Mucosa of rectum (tissue), 2 donors: ENCODE measurements around the gene SLC16A13.

Source experiments
- H3K27ac ChIP-seq, 2 donors: one replicate each; pipeline ENCODE4 v1.7.0; 2013; ENCODE audit warnings: inconsistent platforms in 2 of 2, low read depth in 2 of 2, low read length in 2 of 2
- H3K27me3 ChIP-seq, 2 donors: one replicate each; pipeline ENCODE4 v1.7.0; 2013; ENCODE audit warnings: low read length in 2 of 2; ENCODE audit not compliant: control insufficient read depth in 2 of 2, insufficient read depth in 2 of 2
- H3K36me3 ChIP-seq, 2 donors: one replicate each; pipeline ENCODE4 v1.7.0; 2013; ENCODE audit warnings: low read length in 2 of 2; ENCODE audit not compliant: control insufficient read depth in 2 of 2, insufficient read depth in 2 of 2
- H3K4me1 ChIP-seq, 2 donors: one replicate each; pipeline ENCODE4 v1.7.0; 2013; ENCODE audit warnings: low read length in 2 of 2, mild to moderate bottlenecking in 1 of 2; ENCODE audit not compliant: control insufficient read depth in 2 of 2, insufficient read depth in 2 of 2
- H3K4me3 ChIP-seq, 2 donors: one replicate each; pipeline ENCODE4 v1.7.0; 2013; ENCODE audit warnings: low read length in 2 of 2
- H3K9ac ChIP-seq, 2 donors: one replicate each; pipeline ENCODE4 v1.7.0; 2013; ENCODE audit warnings: low read length in 2 of 2, low read depth in 1 of 2, mild to moderate bottlenecking in 1 of 2
- H3K9me3 ChIP-seq, 2 donors: one replicate each; pipeline ENCODE4 v1.7.0; 2013; ENCODE audit warnings: low read length in 2 of 2; ENCODE audit not compliant: control insufficient read depth in 2 of 2
- donor health status: healthy.
- donor health status: Normal muscosa, but diverticular disease.

Gene SLC16A13

GRCh38 chr17:7011942-7012254 is 23.9 kb upstream of the SLC16A13 start:
- Histone ChIP-seq H3K36me3 (peaks cover 5 to 8% of the 10 kb centered on the region in 2 donors), H3K27ac (peak overlapping the region; percentile 99), H3K9me3 (no peaks in the 10 kb centered on the region), H3K4me1 (peaks cover 26 to 39% of the 10 kb centered on the region in 2 donors), H3K27me3 (no peaks in the 10 kb centered on the region), H3K4me3 (peak overlapping the region; percentile 91 to 98), H3K9ac (peak overlapping the region; percentile 85 to 93)

- peaks cover 30 to 44% of the 10 kb centered on the region in 2 donors for H3K4me1 ChIP-seq
- peak overlapping the region; percentile 99 for H3K27ac ChIP-seq
- H3K36me3 ChIP-seq: peaks cover 5 to 8% of the 10 kb centered on the region in 2 donors
- H3K9ac ChIP-seq: peak overlapping the region; percentile 85 to 93
- no peaks in the 10 kb centered on the region for H3K9me3 ChIP-seq
- H3K27me3 ChIP-seq: no peaks in the 10 kb centered on the region
- H3K4me3 ChIP-seq: peak overlapping the region; percentile 91 to 98
Observed at GRCh38 chr17:7014261-7014994, 21.4 kb upstream of the SLC16A13 start.

DNA sequence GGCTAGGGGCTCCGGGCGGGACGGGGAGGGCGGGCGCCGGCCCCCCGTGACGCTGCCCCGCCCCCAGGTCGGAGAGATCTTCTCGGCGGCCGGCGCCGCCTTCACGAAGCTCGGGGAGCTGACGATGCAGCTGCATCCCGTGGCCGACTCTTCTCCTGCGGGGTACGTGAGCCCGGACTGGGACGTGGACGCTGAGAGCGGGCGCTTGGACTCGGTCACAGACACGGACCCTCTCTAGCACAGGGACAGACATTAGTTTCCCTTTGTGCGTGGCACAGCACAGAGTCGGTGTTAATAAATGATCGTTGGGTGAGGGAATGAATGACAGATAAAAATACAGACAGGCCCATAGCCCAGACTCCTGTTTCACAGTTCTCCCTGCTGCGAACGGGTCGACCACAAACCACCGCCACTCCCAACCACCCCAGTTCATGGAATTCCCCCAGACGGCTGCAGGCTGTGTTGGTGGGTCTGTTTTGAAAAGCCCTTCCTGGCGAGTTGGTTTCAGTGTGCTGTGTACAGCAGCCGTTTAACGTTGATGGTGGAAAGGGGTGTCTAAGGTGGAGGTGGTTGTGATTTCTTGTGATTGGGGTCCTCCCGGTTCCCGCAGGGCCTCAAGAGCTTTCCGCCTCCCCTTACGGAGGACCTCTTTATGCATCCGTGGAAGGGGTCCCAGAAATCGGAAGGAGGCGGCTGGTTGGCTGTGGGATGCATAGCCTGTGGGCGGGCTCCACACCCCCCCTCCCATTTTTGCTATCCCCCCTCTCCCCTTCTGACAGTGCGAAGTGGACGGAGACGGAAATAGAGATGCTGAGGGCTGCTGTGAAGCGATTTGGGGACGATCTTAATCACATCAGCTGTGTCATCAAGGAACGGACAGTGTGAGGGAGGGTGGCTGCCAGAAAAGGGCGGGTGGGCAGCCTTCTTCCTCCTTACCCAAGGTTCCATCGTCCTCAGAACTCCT is 20.5 kb upstream of the SLC16A13 start:
- H3K27ac ChIP-seq: peak overlapping the region; percentile 99
- H3K4me3 ChIP-seq: peak overlapping the region; percentile 75 to 90
- peak overlapping the region; percentile 93 to 94 for H3K9ac ChIP-seq
- H3K36me3 ChIP-seq: peaks cover 0 to 3% of the 10 kb centered on the region in 2 donors
- H3K9me3 ChIP-seq: no peaks in the 10 kb centered on the region
- H3K27me3 ChIP-seq: no peaks in the 10 kb centered on the region
- H3K4me1 ChIP-seq: peaks cover 31 to 44% of the 10 kb centered on the region in 2 donors

GRCh38 chr17:7016418-7016817 is 19.4 kb upstream of the SLC16A13 start:
- Histone ChIP-seq H3K9ac (no peak overlapping the region), H3K4me3 (no peak overlapping the region), H3K4me1 (peaks cover 28 to 34% of the 10 kb centered on the region in 2 donors), H3K36me3 (peaks cover 0 to 3% of the 10 kb centered on the region in 2 donors), H3K27me3 (no peaks in the 10 kb centered on the region), H3K9me3 (no peaks in the 10 kb centered on the region), H3K27ac (no peak overlapping the region)

DNA sequence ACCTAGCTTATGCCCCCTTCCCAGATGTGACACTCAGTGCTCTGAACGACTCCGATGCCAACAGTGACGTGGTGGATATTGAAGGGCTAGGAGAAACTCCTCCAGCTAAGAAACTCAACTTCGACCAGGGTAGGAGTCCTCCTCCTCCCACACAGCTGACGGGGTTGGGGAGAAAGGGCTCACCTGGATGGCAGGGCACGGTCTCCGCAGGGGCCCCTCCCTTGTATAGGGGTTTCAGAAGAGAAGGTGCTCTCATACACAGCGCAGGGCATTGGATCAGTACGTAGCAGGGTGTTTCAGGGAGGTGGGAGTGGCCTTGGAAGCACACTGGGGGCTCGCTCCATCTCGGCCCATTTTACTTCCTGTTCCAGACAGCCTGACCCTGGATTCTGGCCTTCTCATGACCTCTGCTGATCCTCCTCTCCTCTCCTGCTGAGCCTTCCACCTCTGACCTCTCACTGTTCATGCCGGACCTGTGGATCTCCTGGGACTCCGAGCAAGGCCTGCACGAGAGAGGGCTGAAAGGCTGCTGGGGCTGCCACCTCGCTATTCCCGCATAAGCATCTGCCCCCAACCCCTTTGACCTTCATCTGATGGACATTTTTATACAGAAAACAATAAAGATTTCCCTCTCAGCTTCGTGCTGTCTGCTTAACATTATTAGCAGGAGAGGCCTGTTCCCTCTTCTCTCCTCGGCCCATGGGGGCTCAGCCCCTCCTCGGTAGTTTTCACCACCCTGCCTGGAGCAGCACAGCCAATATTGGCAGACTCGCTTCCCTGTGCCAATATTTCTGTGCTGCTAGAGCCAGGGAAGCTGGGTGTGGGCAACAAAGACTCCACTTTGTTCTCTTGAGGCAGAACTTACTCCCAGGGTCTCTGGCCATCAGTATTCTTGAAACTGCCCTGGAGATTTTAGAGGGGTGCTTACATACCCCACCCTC is 18.7 kb upstream of the SLC16A13 start:
- peaks cover 33% of the 10 kb centered on the region in 2 donors for H3K4me1 ChIP-seq

DNA sequence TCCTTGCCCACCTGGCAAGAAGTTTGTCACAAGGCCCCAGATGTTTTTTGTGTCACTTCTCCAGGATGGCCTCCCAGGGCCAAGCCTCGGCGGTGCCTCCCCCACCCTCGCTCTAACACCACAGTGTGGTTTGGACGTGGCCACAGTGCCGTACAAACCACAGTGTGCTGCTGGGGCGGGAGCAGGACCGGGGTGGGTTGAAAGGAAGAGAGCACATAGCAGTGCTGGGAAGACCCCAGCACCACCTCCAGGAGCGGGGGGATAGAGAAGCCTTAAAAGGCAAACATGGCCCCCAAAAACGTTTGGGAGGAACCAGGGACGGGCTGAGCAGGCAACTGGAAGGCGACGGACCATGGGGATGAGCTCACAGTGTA is 18.0 kb upstream of the SLC16A13 start:
- Histone ChIP-seq H3K9me3 (no peaks in the 10 kb centered on the region), H3K36me3 (peaks cover 0 to 3% of the 10 kb centered on the region in 2 donors), H3K4me3 (peak overlapping the region; percentile 68 to 70), H3K27me3 (no peaks in the 10 kb centered on the region), H3K4me1 (peaks cover 36 to 39% of the 10 kb centered on the region in 2 donors), H3K9ac (peak overlapping the region; percentile 41 to 72), H3K27ac (peak overlapping the region; percentile 77 to 80)

More for the DNA sequence above, 18.7 kb upstream of the SLC16A13 start:
- no peaks in the 10 kb centered on the region for H3K9me3 ChIP-seq
- no peak overlapping the region for H3K4me3 ChIP-seq
- H3K27ac ChIP-seq: peak overlapping the region in 1 of 2 donors; percentile 80
- peaks cover 0 to 3% of the 10 kb centered on the region in 2 donors for H3K36me3 ChIP-seq
- H3K27me3 ChIP-seq: no peaks in the 10 kb centered on the region
- H3K9ac ChIP-seq: peak overlapping the region in 1 of 2 donors; percentile 15

DNA sequence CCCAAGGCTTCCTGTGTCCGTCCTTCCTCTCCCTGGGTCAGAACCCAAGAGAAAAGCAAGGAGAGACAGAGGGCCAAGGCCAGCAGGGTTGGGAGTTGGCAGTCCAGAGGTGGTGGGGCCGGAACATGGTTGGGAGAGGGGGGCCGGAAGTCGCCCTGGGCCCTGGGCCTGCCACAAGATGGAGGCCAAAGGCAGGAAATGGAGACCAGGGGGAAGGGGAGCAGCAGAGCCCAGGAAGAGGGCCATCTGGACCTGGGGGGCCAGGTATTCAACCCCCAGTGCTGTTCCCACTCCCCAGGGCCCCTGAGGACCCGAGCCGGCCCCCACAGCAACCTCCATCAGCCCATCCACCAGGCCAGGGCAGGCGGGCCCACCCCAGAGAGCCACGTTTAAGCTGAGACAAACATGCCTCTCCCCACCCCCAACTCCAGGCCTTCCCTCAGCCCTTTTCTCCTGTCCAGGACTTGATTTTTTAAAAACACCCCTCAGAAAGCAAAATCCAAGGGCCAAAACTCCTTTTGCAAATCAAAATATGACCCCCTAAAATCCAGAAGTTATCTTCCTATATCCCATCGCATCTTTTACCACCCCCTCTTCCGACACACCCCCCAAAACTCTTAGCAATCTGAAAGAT is 17.4 kb upstream of the SLC16A13 start:
- H3K27ac ChIP-seq: peak overlapping the region; percentile 77 to 80
- peaks cover 38 to 41% of the 10 kb centered on the region in 2 donors for H3K4me1 ChIP-seq

DNA sequence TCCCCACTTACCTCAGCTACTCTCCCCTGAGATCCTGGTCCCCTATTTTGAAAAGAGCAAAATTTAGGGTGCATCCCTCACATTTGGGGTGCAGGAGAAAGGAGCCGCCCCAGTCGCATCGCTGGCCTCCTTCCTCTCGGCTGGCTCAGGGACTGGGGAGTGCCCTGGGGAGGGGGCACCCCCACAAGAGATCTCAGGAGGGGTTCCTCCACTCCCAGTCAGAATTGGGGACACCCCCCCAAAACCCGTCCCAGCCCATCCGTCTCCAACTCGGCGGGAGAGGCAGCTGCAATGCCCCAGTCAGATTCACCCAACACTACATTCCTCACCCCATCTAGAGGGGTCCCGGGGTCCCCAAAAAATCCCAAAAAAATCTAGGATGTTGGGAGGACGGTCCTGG is 16.4 kb upstream of the SLC16A13 start:
- H3K4me3 ChIP-seq: peak overlapping the region; percentile 68 to 70

More for the DNA sequence above, 17.4 kb upstream of the SLC16A13 start:
- H3K36me3 ChIP-seq: peaks cover 0 to 3% of the 10 kb centered on the region in 2 donors
- H3K9me3 ChIP-seq: no peaks in the 10 kb centered on the region
- H3K9ac ChIP-seq: peak overlapping the region; percentile 38 to 72
- peak overlapping the region; percentile 68 to 70 for H3K4me3 ChIP-seq
- H3K27me3 ChIP-seq: no peaks in the 10 kb centered on the region

More for the DNA sequence above, 16.4 kb upstream of the SLC16A13 start:
- Histone ChIP-seq H3K36me3 (peaks cover 0 to 3% of the 10 kb centered on the region in 2 donors), H3K4me1 (peaks cover 30 to 35% of the 10 kb centered on the region in 2 donors), H3K27me3 (no peaks in the 10 kb centered on the region), H3K27ac (peak overlapping the region; percentile 67 to 80), H3K9ac (peak overlapping the region; percentile 72 to 74), H3K9me3 (no peaks in the 10 kb centered on the region)
